Lower leg skin (tissue), 4 donors: ENCODE results near the gene ITIH3. TPM values are rescaled to one million over a fixed set of nuclear protein-coding genes. Genes with fewer than 3 reads are reported as not detected.

Experiments used
- DNase-seq, 2 donors: peaks; one replicate each; pipeline ENCODE4 v3.0.0-alpha.2; 2019; ENCODE audit warnings: low spot score in 2 of 2
- H3K4me3 ChIP-seq: fragments of 200-600 bp; sonication (generic); 2 replicates; pipeline ENCODE4 v1.5.1; 2017; ENCODE audit warnings: mild to moderate bottlenecking, low read depth; ENCODE audit not compliant: poor library complexity, severe bottlenecking
- CTCF ChIP-seq, 3 donors: fragments of 450-650 bp; IDR thresholded peaks; one replicate each; pipeline ENCODE4 v1.5.1; 2016; ENCODE audit warnings: antibody characterized with exemption in 3 of 3, mild to moderate bottlenecking in 3 of 3, moderate library complexity in 2 of 3
- POLR2A ChIP-seq, 2 donors: fragments of 450-650 bp; IDR thresholded peaks; one replicate each; pipeline ENCODE4 v1.6.1; 2016 to 2017; ENCODE audit warnings: antibody characterized with exemption in 2 of 2, mild to moderate bottlenecking in 1 of 2, moderate library complexity in 1 of 2
- WGBS, 2 donors: methylation state at CpG; one replicate each; pipeline ENCODE4 v1.1.5; 2018; 5-methylcytosine and 5-hydroxymethylcytosine counted together
- intact Hi-C: fragments of 100-400 bp; cut with DNase I; formaldehyde crosslinking; loops from one replicate; pipeline ENCODE4 v1.15.0; 2023; ENCODE audit warnings: low total_unique reads
- total RNA-seq, 4 donors: library from RNA; depleted of rRNA; stranded (reverse); fragments of >200 nt; gene quantifications; one replicate each; pipeline ENCODE4 v1.1.0, GENCODE V29; 2016

Gene ITIH3
- total RNA-seq, 4 donors from 2014 or later: 0.17 to 19.3 (median 0.97) TPM

DNA sequence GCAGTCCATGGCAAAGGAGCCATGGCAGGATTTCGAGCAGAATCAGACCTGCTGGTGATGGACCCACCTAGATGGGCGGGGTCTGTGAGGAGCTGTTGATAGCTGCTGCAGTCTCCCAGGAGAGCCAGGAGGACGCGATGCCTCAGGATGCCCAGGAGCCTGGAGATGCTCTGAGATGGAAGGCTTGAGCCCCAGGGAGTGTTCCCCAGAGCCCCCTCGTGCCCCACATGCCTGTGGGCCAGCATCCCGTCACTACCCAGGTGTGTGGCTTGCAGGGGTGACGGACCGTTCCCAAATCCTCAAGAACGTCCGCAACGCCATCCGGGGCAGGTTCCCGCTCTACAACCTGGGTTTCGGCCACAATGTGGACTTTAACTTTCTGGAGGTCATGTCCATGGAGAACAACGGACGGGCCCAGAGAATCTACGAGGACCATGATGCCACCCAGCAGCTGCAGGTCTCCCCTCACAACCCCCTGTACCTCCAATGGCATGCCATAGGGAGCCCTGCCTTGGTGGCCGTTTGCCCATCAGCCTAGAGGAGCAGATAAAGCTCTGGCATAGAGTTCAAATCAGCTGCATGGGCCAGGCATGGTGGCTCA is 10.5 kb upstream of the ITIH3 start:
- no peak overlapping the region for H3K4me3 ChIP-seq
- intact Hi-C loops: no loop called here
- peak in 1 of 2 donors; percentile 75 for DNase-seq
- no peak for TF ChIP-seq POLR2A (IDR thresholded peaks at IDR 0.05)
- TF ChIP-seq CTCF (IDR thresholded peaks at IDR 0.05): no peak
- 82 to 88% methylated on average over 16 to 17 of the region's 18 CpGs for WGBS, 2 donors

GRCh38 chr3:52784931-52785590 is 9.5 kb upstream of the ITIH3 start:
- intact Hi-C loops: no loop called here
- 92 to 100% methylated on average over 2 to 5 of the region's 5 CpGs for WGBS, 2 donors
- peak in 1 of 2 donors; percentile 64 for DNase-seq

GRCh38 chr3:52786330-52787215 is 8.0 kb upstream of the ITIH3 start:
- WGBS, 2 donors: 85 to 86% methylated on average over 19 of the region's 19 CpGs
- H3K4me3 ChIP-seq: no peak overlapping the region
- DNase-seq: no peak
- TF ChIP-seq CTCF (IDR thresholded peaks at IDR 0.05) (no peak), POLR2A (IDR thresholded peaks at IDR 0.05) (no peak)
- intact Hi-C loops: no loop called here

More at GRCh38 chr3:52784931-52785590, 9.5 kb upstream of the ITIH3 start:
- TF ChIP-seq CTCF (IDR thresholded peaks at IDR 0.05): no peak
- no peak for TF ChIP-seq POLR2A (IDR thresholded peaks at IDR 0.05)
- H3K4me3 ChIP-seq: no peak overlapping the region

GRCh38 chr3:52787246-52787645 is 7.3 kb upstream of the ITIH3 start:
- H3K4me3 ChIP-seq: no peak overlapping the region
- no peak for DNase-seq
- TF ChIP-seq CTCF (IDR thresholded peaks at IDR 0.05): no peak
- TF ChIP-seq POLR2A (IDR thresholded peaks at IDR 0.05): no peak
- intact Hi-C loops: no loop called here
- WGBS, 2 donors: 81 to 83% methylated on average over 11 of the region's 11 CpGs

DNA sequence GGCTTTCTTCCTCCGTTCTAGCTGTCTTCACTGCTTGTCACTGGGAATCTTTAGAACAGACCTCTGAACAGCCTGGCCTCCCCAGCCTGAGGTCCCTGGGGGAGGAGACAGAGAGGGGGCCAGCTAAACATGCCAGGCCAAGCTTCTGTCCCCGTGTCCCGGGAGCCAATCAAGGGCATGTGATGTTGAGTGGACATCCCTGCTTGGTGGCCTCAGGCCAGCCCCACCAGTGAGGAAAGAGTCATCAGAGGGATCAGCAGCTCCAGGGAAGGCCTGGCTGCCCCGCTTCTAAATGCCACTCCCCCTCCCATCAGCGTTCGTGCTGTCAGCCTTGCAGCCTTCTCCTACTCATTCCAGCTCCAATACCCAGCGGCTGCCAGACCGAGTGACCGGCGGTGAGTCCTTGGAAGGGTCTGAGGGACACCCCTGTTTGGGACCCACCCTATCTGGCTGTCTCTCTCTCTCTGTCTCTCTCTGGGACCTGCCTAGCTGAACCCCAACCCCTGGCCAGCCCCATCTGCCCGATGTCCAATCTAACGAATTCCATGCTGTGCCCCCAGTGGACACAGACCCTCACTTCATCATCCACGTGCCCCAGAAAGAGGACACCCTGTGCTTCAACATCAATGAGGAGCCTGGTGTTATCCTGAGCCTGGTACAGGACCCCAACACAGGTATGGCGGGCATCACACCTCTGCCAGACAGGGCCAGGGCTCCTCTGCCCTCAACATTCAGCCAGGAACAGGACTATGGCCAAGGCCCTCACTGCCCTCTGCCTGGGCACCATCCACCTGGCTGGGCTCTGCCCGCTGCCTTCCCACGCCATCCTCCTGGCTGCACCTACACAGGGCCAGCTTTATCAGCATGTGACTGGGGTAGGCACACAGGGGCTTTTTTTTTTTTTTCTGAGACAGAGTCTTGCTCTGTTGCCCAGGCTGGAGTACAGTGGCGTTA is 6.6 kb upstream of the ITIH3 start:
- peak; percentile 53 to 89 for DNase-seq
- 67 to 68% methylated on average over 15 to 17 of the region's 17 CpGs for WGBS, 2 donors
- TF ChIP-seq POLR2A (IDR thresholded peaks at IDR 0.05) (no peak), CTCF (IDR thresholded peaks at IDR 0.05) (no peak)
- intact Hi-C loops: no loop called here
- no peak overlapping the region for H3K4me3 ChIP-seq
